T-helper 22 cell (primary cell): ENCODE measurements around the gene ZNF747.
A peak's percentile ranks its signal among the peaks of the same experiment; 100 is the strongest.

Source experiments
- DNase-seq: peaks from one replicate; pipeline ENCODE4 v3.0.0-alpha.2; 2020; ENCODE audit warnings: low read depth

The ZNF747 gene

DNA sequence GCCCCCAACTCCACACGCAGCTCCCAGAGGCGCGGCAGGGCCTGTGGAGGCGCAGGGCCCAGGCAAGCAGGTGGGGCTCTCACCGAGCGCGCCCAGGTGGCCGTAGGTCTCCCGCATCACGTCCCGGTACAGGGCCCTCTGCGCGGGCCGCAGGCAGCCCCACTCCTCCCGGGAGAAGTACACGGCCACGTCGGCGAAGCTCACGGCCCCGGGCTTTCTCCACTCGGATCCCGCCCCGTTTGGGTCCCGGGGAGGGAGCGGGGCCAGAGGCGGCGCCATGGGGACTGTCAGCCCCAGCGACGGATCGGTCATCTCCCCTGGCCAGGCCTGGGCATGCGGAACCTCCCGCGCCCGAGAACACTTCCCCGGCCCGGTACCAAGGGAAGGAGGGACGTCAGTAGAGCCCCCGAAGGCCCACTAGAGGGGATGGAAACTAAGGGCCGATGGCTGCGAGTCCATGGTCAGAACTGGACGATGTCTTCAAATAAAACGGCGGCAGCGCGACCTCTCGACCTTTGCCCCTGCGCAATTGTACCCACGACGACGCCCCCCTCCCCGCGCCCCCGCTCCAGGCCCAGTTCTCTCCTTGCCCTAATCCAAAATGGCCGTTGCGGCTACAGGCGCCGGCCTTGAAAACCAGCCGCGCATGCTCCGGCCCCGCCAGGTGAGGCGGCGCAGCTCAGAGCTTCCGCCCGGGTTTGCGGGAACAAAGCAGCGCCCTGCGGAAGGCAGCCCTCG lies at the start of gene ZNF747:
Gene ZNF747, minus strand, starts transcription at position 491 of the 738 bp plus-strand sequence. Its CDS starts 179 bp downstream, at position 312.
- peak; percentile 86 for DNase-seq

GRCh38 chr16:30582611-30583340 lies 48.1 kb upstream of the ZNF747 start:
- no peak for DNase-seq

GRCh38 chr16:30581457-30581856 lies 46.8 kb upstream of the ZNF747 start:
- DNase-seq = no peak

DNA sequence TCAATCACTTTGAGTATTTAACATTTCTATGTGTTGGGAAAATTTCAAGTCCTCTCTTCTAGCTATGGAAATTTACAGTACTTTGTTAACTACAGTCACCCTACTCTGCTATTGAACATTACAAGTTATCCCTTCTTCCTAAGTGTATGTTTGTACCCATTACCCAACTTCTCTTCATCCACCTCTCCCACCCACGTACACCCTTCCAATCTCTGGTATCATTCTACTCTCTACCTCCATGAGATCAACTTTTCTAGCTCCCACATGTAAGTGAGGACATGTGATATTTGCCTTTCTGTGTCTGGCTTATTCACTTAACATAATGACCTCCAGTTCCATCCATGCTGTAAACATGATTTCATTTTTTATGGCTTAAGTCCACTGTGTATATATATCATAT lies 40.0 kb upstream of the ZNF747 start:
- no peak for DNase-seq

- peak; percentile 97 for DNase-seq
Measured at GRCh38 chr16:30571445-30572322, 37.0 kb upstream of the ZNF747 start, which contains the start of gene ZNF688. Gene ZNF688 (minus strand): TSS chr16:30571714. CDS start chr16:30571629, 85 bp downstream.

- no peak for DNase-seq
Measured at GRCh38 chr16:30570636-30571444, 36.2 kb upstream of the ZNF747 start.

GRCh38 chr16:30569746-30570635 lies 35.3 kb upstream of the ZNF747 start:
- DNase-seq = no peak

DNA sequence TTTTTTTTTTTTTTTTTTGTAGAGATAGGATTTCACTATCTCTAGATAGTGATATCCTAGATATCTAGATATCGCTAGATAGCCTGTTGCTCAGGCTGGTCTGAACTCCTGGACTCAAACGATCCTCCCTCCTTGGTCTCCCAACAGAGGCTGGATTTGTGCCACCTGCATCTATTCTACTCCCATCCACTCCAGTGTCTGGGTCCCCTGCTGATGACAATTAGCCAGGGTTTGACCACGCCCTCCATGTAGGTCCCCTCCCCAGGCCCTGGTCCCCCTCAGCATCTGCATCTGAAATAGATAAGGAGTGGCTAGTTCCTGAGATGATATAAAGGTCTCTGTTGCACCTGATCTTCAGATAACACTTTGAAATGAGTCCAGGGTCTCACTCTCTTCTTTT lies 34.6 kb upstream of the ZNF747 start:
- DNase-seq = no peak

DNA sequence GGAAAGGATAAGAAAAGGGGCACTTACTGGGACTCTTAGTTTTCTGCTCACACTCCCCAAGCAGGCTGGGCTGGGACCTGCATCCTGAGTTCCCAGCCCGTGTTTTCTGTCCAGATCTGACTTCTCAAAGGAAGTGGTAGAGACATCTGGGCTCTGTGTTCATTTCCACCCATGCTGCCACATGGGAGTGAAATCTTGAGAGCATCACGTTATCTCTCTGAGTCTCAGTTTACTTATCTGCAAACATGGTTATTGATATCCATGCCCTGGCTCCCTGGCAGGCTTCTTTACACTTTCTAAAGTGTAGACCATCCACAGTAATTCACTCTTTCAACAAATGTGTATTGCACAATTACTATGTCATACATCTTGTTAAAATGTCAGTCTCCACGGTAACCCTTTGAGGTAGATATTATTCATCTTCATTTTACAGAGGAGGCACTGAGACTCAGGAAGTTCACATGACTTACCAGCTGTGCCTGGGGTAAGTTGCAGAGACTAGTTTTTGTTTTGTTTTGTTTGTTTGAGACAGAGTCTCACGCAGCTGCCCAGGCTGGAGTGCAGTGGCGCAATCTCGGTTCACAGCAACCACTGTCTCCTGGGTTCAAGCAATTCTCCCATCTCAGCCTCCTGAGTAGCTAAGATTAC lies 33.5 kb upstream of the ZNF747 start:
- DNase-seq = peak; percentile 33

GRCh38 chr16:30567160-30567990 lies 32.7 kb upstream of the ZNF747 start:
- peak; percentile 61 for DNase-seq

- DNase-seq = no peak
Measured at GRCh38 chr16:30566531-30566930, 31.9 kb upstream of the ZNF747 start.

DNA sequence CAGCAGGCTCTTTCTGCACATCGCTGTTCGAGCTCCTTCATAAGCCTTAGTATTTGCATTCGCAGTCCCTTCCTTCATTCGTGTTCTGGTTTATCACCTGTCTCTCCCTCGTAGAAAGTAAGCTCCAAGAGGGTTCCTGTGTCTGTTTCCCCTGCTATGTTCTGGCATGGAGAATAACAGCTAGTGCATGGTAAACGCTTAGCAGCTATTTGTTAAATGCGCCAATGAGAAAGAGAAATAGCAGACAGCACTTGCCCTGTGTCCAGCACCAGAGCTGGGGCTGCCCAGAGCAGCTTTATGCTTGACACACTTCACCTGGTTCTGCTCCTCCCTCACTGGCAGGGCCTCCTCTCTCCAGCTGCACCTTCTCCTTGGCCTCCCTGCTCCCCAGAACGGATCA lies 31.3 kb upstream of the ZNF747 start:
- DNase-seq = no peak

GRCh38 chr16:30565526-30565925 lies 30.9 kb upstream of the ZNF747 start:
- no peak for DNase-seq

- DNase-seq = no peak
Measured at GRCh38 chr16:30562021-30562420, 27.4 kb upstream of the ZNF747 start.

DNA sequence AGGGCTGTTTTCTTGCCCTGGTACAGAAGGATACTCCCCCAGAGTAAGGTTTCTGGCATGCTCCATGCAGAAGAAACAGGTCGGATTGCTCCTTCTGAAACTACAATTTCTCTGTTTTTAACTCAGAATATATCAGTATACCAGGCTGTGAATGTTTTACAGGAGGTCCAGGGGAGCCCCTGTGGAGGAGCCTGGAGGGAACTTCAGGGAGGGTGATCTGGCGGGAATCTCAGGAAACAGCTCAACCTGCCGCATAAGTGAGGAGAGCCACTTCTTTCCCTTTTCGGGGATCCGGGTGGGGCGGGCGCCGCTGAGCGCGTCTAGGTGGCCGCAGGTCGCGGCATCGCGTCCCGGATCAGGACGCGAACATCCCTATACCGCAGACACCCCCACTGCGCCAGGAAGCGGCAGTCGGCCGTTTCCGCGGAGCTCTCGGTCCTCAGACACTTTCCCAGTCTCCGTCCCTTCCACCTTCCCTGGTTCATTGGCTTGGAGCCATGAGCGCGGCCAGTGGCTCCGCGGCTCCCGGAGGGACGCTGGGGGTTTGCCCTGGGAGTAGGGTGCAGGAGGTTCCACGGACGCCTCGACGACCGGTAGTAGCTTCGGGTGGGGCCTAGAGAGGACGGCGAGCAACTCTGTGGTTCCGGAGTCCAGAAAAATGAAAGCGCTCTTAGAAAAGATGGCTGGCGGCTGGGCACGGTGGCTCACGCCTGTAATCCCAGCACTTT lies 26.6 kb upstream of the ZNF747 start:
- no peak for DNase-seq

GRCh38 chr16:30559690-30560089 lies 25.0 kb upstream of the ZNF747 start:
- DNase-seq = no peak

GRCh38 chr16:30558789-30559377 lies 24.2 kb upstream of the ZNF747 start:
- DNase-seq = no peak
